Upper lobe of left lung (tissue), 6 donors: Measurements from ENCODE around the gene ARHGAP15. TPM values are rescaled to one million over a fixed set of nuclear protein-coding genes. Genes with fewer than 3 reads are reported as not detected.

ENCODE experiments used
- ATAC-seq, 2 donors: fragments of 200-7000 bp; cut with Tn5 transposase; one replicate each; pipeline ENCODE4 v1.9.1; 2022; ENCODE audit warnings: mild to moderate bottlenecking in 2 of 2, moderate library complexity in 2 of 2; ENCODE audit not compliant: low FRiP score in 2 of 2
- DNase-seq, 2 donors: peaks; one replicate each; pipeline ENCODE4 v3.0.0-alpha.2; 2019 to 2020
- H3K27ac ChIP-seq, 4 donors: fragments of 200-600 bp; sonication (generic); one replicate each; pipeline ENCODE4 v1.5.1; 2016 to 2019
- H3K27me3 ChIP-seq, 4 donors: fragments of 200-600 bp; sonication (generic); one replicate each; pipeline ENCODE4 v1.5.1; 2017 to 2019
- H3K36me3 ChIP-seq, 4 donors: fragments of 200-600 bp; sonication (generic); one replicate each; pipeline ENCODE4 v1.5.1; 2016 to 2019
- H3K4me1 ChIP-seq, 4 donors: fragments of 200-600 bp; sonication (generic); one replicate each; pipeline ENCODE4 v1.5.1; 2018 to 2019
- H3K4me3 ChIP-seq, 4 donors: fragments of 200-600 bp; sonication (generic); one replicate each; pipeline ENCODE4 v1.5.1; 2017 to 2019; ENCODE audit warnings: mild to moderate bottlenecking in 2 of 4, moderate library complexity in 1 of 4
- H3K9me3 ChIP-seq, 4 donors: fragments of 200-600 bp; sonication (generic); one replicate each; pipeline ENCODE4 v1.5.1; 2018 to 2019
- CTCF ChIP-seq, 6 experiments: fragments of 450-650 bp in 4 of 6; fragments of 200-600 bp in 2 of 6; sonication (generic) in 2 of 6; IDR thresholded peaks; one replicate each; pipeline ENCODE4 v1.5.1; 2016 to 2019; ENCODE audit warnings: antibody characterized with exemption in 6 of 6
- EP300 ChIP-seq, 4 donors: sonication (generic); formaldehyde crosslinking; IDR thresholded peaks; one replicate each; pipeline ENCODE4 v1.5.1; 2017; ENCODE audit warnings: antibody characterized with exemption in 4 of 4, control low read depth in 2 of 4
- POLR2A ChIP-seq, 4 donors: fragments of 450-650 bp; IDR thresholded peaks; one replicate each; pipeline ENCODE4 v1.5.1; 2016 to 2017; ENCODE audit warnings: antibody characterized with exemption in 4 of 4, mild to moderate bottlenecking in 2 of 4
- POLR2AphosphoS5 ChIP-seq, 2 donors: sonication (generic); formaldehyde crosslinking; IDR thresholded peaks; one replicate each; pipeline ENCODE4 v1.5.1; 2017; ENCODE audit warnings: antibody characterized with exemption in 2 of 2
- WGBS, 2 donors: methylation state at CpG; one replicate each; pipeline ENCODE4 v1.1.5; 2017 to 2018; 5-methylcytosine and 5-hydroxymethylcytosine counted together
- total RNA-seq, 6 donors: library from RNA; depleted of rRNA in 4 of 6; stranded (reverse); fragments of >200 nt in 4 of 6; gene quantifications; one replicate each; pipeline versions ENCODE4 v1.1.0 to v1.2.1, GENCODE V29; 2016 to 2021
- donor health status: DM: no; HTN: no; CAD: no; lungs with moderate emphysema.
- donor health status: DM: no; HTN: yes; CAD: no; lungs with severe emphysema.

The ARHGAP15 gene
- total RNA-seq, 6 donors from 2014 or later = 11.9 to 57.6 (median 17.5) TPM

- WGBS, 2 donors = 53 to 73% methylated on average over 1 of the region's 1 CpG
- Histone ChIP-seq H3K4me3 (no peak overlapping the region), H3K27me3 (no peaks in the 10 kb centered on the region), H3K9me3 (no peaks in the 10 kb centered on the region), H3K36me3 (no peaks in the 10 kb centered on the region), H3K4me1 (peaks cover 0 to 6% (median 0%) of the 10 kb centered on the region in 4 donors), H3K27ac (no peak overlapping the region)
- ATAC-seq = no peak
- DNase-seq = no peak
- no peak for TF ChIP-seq EP300 (IDR thresholded peaks at IDR 0.05)
- no peak for TF ChIP-seq POLR2AphosphoS5 (IDR thresholded peaks at IDR 0.05)
- no peak for TF ChIP-seq POLR2A (IDR thresholded peaks at IDR 0.05)
- no peak for TF ChIP-seq CTCF (IDR thresholded peaks at IDR 0.05)
Measured at GRCh38 chr2:143498496-143498895, 369.3 kb downstream of the ARHGAP15 start.

- Histone ChIP-seq H3K4me3 (no peak overlapping the region), H3K36me3 (no peaks in the 10 kb centered on the region), H3K9me3 (no peaks in the 10 kb centered on the region), H3K27ac (no peak overlapping the region), H3K4me1 (peaks cover 0 to 6% (median 0%) of the 10 kb centered on the region in 4 donors), H3K27me3 (no peaks in the 10 kb centered on the region)
- 52 to 69% methylated on average over 3 of the region's 3 CpGs for WGBS, 2 donors
- DNase-seq = no peak
- no peak for TF ChIP-seq CTCF (IDR thresholded peaks at IDR 0.05)
- no peak for TF ChIP-seq POLR2A (IDR thresholded peaks at IDR 0.05)
- no peak for TF ChIP-seq EP300 (IDR thresholded peaks at IDR 0.05)
- TF ChIP-seq POLR2AphosphoS5 (IDR thresholded peaks at IDR 0.05) = no peak
- no peak for ATAC-seq
Measured at GRCh38 chr2:143499061-143499460, 369.8 kb downstream of the ARHGAP15 start.

GRCh38 chr2:143501106-143501676, 372.0 kb downstream of the ARHGAP15 start:
- H3K27ac ChIP-seq = no peak overlapping the region
- no peaks in the 10 kb centered on the region for H3K36me3 ChIP-seq
- peaks cover 0 to 8% (median 3%) of the 10 kb centered on the region in 4 donors for H3K4me1 ChIP-seq
- no peaks in the 10 kb centered on the region for H3K27me3 ChIP-seq
- TF ChIP-seq CTCF (IDR thresholded peaks at IDR 0.05) (no peak), POLR2AphosphoS5 (IDR thresholded peaks at IDR 0.05) (no peak), EP300 (IDR thresholded peaks at IDR 0.05) (no peak), POLR2A (IDR thresholded peaks at IDR 0.05) (no peak)
- H3K9me3 ChIP-seq = no peaks in the 10 kb centered on the region
- no peak for DNase-seq
- WGBS, 2 donors = 84 to 87% methylated on average over 7 of the region's 7 CpGs
- H3K4me3 ChIP-seq = no peak overlapping the region
- ATAC-seq = no peak

GRCh38 chr2:143503280-143503679, 374.1 kb downstream of the ARHGAP15 start:
- H3K9me3 ChIP-seq = no peaks in the 10 kb centered on the region
- H3K27me3 ChIP-seq = no peaks in the 10 kb centered on the region
- ATAC-seq = peak in 1 of 2 donors; percentile 32
- H3K27ac ChIP-seq = no peak overlapping the region
- peaks cover 0 to 8% (median 3%) of the 10 kb centered on the region in 4 donors for H3K4me1 ChIP-seq
- 59 to 79% methylated on average over 2 of the region's 2 CpGs for WGBS, 2 donors
- H3K4me3 ChIP-seq = no peak overlapping the region
- H3K36me3 ChIP-seq = no peaks in the 10 kb centered on the region
- TF ChIP-seq POLR2AphosphoS5 (IDR thresholded peaks at IDR 0.05) (no peak), EP300 (IDR thresholded peaks at IDR 0.05) (no peak), CTCF (IDR thresholded peaks at IDR 0.05) (no peak), POLR2A (IDR thresholded peaks at IDR 0.05) (no peak)
- DNase-seq = no peak

GRCh38 chr2:143504397-143504796, 375.2 kb downstream of the ARHGAP15 start:
- WGBS, 2 donors = 94 to 95% methylated on average over 2 of the region's 2 CpGs
- TF ChIP-seq POLR2AphosphoS5 (IDR thresholded peaks at IDR 0.05) (no peak), EP300 (IDR thresholded peaks at IDR 0.05) (no peak), POLR2A (IDR thresholded peaks at IDR 0.05) (no peak), CTCF (IDR thresholded peaks at IDR 0.05) (no peak)
- Histone ChIP-seq H3K27ac (no peak overlapping the region), H3K36me3 (no peaks in the 10 kb centered on the region), H3K4me3 (no peak overlapping the region), H3K9me3 (no peaks in the 10 kb centered on the region), H3K4me1 (peaks cover 0 to 8% (median 3%) of the 10 kb centered on the region in 4 donors), H3K27me3 (no peaks in the 10 kb centered on the region)
- peak in 1 of 2 donors; percentile 32 for ATAC-seq
- DNase-seq = no peak
